Measurements from ENCODE around the gene PLEKHA1.

Gene PLEKHA1

DNA sequence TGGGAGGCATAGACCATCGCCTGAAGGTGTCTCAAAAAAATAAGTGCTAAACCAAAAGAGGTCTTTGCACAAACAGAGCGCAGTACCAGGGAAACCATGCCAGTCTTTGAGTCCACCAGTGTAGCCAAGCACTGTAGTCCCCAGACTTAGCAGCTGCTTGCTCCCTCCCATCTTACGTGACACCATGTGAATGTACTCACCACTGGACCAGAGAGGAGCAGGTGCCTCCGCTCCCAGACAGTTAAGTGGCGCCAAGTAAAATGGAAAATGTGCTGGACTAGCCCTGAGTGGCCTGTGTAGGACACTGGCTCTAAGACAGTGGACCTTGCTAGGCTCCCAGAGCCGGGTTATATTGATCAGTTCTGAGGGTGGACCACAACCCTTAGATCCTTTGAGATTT is 47.7 kb upstream of the PLEKHA1 start:
- H4K20me1 ChIP-seq (ENCODE audit: insufficient read depth, low read length) = no peaks in the 10 kb centered on the region
- ATAC-seq (ENCODE audit: insufficient read depth, low read depth) (no peak), DNase-seq (no peak)
- H2AFZ ChIP-seq (ENCODE audit: low read depth, low read length) = no peak overlapping the region
- H3K27me3 ChIP-seq (ENCODE audit: insufficient read depth, low read length, poor library complexity) = peaks cover 8% of the 10 kb centered on the region
- H3K4me1 ChIP-seq (ENCODE audit: insufficient read depth, low read length) = no peaks in the 10 kb centered on the region
- H3K9ac ChIP-seq (ENCODE audit: low read depth, low read length) = no peak overlapping the region
- no peaks in the 10 kb centered on the region for H3K9me3 ChIP-seq (ENCODE audit: insufficient read depth, low read length, severe bottlenecking)
- H3K79me2 ChIP-seq (ENCODE audit: insufficient read depth, low read length) = no peaks in the 10 kb centered on the region
- no peak for TF ChIP-seq EZH2 (IDR thresholded peaks at IDR 0.05; ENCODE audit: borderline replicate concordance, low read depth, low read length, severe bottlenecking)
- TF ChIP-seq, protein P1, sequence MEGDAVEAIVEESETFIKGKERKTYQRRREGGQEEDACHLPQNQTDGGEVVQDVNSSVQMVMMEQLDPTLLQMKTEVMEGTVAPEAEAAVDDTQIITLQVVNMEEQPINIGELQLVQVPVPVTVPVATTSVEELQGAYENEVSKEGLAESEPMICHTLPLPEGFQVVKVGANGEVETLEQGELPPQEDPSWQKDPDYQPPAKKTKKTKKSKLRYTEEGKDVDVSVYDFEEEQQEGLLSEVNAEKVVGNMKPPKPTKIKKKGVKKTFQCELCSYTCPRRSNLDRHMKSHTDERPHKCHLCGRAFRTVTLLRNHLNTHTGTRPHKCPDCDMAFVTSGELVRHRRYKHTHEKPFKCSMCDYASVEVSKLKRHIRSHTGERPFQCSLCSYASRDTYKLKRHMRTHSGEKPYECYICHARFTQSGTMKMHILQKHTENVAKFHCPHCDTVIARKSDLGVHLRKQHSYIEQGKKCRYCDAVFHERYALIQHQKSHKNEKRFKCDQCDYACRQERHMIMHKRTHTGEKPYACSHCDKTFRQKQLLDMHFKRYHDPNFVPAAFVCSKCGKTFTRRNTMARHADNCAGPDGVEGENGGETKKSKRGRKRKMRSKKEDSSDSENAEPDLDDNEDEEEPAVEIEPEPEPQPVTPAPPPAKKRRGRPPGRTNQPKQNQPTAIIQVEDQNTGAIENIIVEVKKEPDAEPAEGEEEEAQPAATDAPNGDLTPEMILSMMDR (IDR thresholded peaks at IDR 0.05; ENCODE audit: borderline replicate concordance, extremely low read depth, low read length, poor library complexity, severe bottlenecking) = no peak
- H3K36me3 ChIP-seq (ENCODE audit: insufficient read depth, low read length) = no peaks in the 10 kb centered on the region
- H3K4me3 ChIP-seq (ENCODE audit: low read depth in 1 of 2, low read length in 2 of 2) = no peak overlapping the region
- H3K27ac ChIP-seq (ENCODE audit: low read length) = no peak overlapping the region
- H3K4me2 ChIP-seq (ENCODE audit: insufficient read depth, low read length) = no peak overlapping the region

DNA sequence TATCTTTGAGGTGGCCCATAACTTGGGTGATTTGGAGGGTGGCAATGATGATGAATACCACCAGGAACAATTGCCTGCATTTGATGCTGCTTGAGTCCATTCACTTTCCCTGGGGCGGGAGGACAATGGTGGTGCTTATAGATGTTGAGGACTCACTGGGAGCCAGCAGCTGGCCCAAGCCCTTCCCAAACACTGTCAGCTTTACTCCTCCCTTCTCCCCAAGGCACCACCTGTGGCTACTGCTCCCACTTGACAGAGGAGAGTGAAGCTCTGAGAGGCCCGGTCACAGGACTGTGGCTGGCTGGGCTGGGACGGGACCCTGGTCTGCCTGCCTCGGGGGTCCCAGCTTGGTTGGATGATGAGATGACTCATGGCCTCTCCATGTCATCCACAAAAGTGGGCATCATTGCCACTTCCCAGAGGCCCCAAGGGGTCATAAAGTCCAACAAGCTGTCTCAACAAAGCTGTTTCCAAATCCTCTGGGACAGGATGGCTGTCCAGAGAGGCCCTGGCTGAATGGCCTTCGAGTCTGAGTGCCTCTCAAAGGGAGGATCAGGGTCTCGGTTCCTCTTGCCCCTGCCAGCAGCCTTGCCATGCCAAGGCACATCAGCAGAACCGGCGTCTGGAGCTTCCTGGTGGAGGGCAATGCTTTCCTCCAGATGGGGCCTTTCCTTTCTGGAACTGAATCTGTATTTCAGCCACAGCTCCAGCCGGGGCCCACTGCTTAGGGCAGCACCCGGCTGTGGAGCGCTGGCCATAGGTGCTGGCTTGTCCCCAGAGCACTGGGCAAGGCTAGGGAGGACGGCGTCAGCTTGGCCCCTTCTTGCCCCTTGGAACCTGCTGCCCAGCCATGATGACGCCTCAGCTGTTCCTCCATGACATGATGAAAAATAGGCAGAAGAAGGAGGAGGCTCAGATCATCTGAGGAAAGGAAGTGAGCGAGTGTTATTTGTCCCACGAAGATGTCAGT is 47.0 kb upstream of the PLEKHA1 start:
- Histone ChIP-seq H3K4me2 (ENCODE audit: insufficient read depth, low read length) (no peak overlapping the region), H3K4me3 (ENCODE audit: low read depth in 1 of 2, low read length in 2 of 2) (no peak overlapping the region), H3K27me3 (ENCODE audit: insufficient read depth, low read length, poor library complexity) (peaks cover 8% of the 10 kb centered on the region)

GRCh38 chr10:122328676-122329075 is 45.8 kb upstream of the PLEKHA1 start:
- DNase-seq = no peak

More for the DNA sequence above, 47.0 kb upstream of the PLEKHA1 start:
- Histone ChIP-seq H3K36me3 (ENCODE audit: insufficient read depth, low read length) (no peaks in the 10 kb centered on the region), H3K27ac (ENCODE audit: low read length) (no peak overlapping the region), H3K4me1 (ENCODE audit: insufficient read depth, low read length) (no peaks in the 10 kb centered on the region), H2AFZ (ENCODE audit: low read depth, low read length) (no peak overlapping the region), H4K20me1 (ENCODE audit: insufficient read depth, low read length) (no peaks in the 10 kb centered on the region), H3K9me3 (ENCODE audit: insufficient read depth, low read length, severe bottlenecking) (no peaks in the 10 kb centered on the region), H3K79me2 (ENCODE audit: insufficient read depth, low read length) (no peaks in the 10 kb centered on the region), H3K9ac (ENCODE audit: low read depth, low read length) (no peak overlapping the region)
- TF ChIP-seq, protein P1 (IDR thresholded peaks at IDR 0.05; ENCODE audit: borderline replicate concordance, extremely low read depth, low read length, poor library complexity, severe bottlenecking) = no peak
- TF ChIP-seq EZH2 (IDR thresholded peaks at IDR 0.05; ENCODE audit: borderline replicate concordance, low read depth, low read length, severe bottlenecking) = no peak
- DNase-seq = no peak
- no peak for ATAC-seq (ENCODE audit: insufficient read depth, low read depth)

More at GRCh38 chr10:122328676-122329075, 45.8 kb upstream of the PLEKHA1 start:
- ATAC-seq (ENCODE audit: insufficient read depth, low read depth) = no peak
- no peak overlapping the region for H3K27ac ChIP-seq (ENCODE audit: low read length)
- H3K4me2 ChIP-seq (ENCODE audit: insufficient read depth, low read length) = no peak overlapping the region
- H3K4me1 ChIP-seq (ENCODE audit: insufficient read depth, low read length) = no peaks in the 10 kb centered on the region
- no peaks in the 10 kb centered on the region for H3K36me3 ChIP-seq (ENCODE audit: insufficient read depth, low read length)
- H3K4me3 ChIP-seq (ENCODE audit: low read depth in 1 of 2, low read length in 2 of 2) = no peak overlapping the region
- no peak overlapping the region for H3K9ac ChIP-seq (ENCODE audit: low read depth, low read length)
- H2AFZ ChIP-seq (ENCODE audit: low read depth, low read length) = no peak overlapping the region
- TF ChIP-seq, protein P1 (IDR thresholded peaks at IDR 0.05; ENCODE audit: borderline replicate concordance, extremely low read depth, low read length, poor library complexity, severe bottlenecking) = no peak
- no peak for TF ChIP-seq EZH2 (IDR thresholded peaks at IDR 0.05; ENCODE audit: borderline replicate concordance, low read depth, low read length, severe bottlenecking)
- peaks cover 4% of the 10 kb centered on the region for H3K27me3 ChIP-seq (ENCODE audit: insufficient read depth, low read length, poor library complexity)
- H3K79me2 ChIP-seq (ENCODE audit: insufficient read depth, low read length) = no peaks in the 10 kb centered on the region
- H4K20me1 ChIP-seq (ENCODE audit: insufficient read depth, low read length) = no peaks in the 10 kb centered on the region
- H3K9me3 ChIP-seq (ENCODE audit: insufficient read depth, low read length, severe bottlenecking) = no peaks in the 10 kb centered on the region

Measured in DND-41 (cell line).